DMS114 treated with DMSO at 0.1 percent for 48 hours (cell line): ENCODE results near the gene ZFHX2.
"Not testable (repeated sequence)": the region's sequence is repeated elsewhere in the genome, so short reads cannot be mapped to it uniquely, and the experiment has no call there.

Experiments used
- DNase-seq: peaks from one replicate; lab custom pipeline; 2025; ENCODE audit not compliant: unreplicated experiment; lab: John Stamatoyannopoulos, UW

ZFHX2 gene

GRCh38 chr14:23544511-23545447 is 6.8 kb downstream of the ZFHX2 start:
- DNase-seq = no peak

- DNase-seq = no peak
Measured at GRCh38 chr14:23543403-23543802, 8.2 kb downstream of the ZFHX2 start.

- DNase-seq = no peak
Measured at GRCh38 chr14:23542261-23542660, 9.3 kb downstream of the ZFHX2 start.

- no peak for DNase-seq
Measured at GRCh38 chr14:23540141-23540469, 11.5 kb downstream of the ZFHX2 start.

DNA sequence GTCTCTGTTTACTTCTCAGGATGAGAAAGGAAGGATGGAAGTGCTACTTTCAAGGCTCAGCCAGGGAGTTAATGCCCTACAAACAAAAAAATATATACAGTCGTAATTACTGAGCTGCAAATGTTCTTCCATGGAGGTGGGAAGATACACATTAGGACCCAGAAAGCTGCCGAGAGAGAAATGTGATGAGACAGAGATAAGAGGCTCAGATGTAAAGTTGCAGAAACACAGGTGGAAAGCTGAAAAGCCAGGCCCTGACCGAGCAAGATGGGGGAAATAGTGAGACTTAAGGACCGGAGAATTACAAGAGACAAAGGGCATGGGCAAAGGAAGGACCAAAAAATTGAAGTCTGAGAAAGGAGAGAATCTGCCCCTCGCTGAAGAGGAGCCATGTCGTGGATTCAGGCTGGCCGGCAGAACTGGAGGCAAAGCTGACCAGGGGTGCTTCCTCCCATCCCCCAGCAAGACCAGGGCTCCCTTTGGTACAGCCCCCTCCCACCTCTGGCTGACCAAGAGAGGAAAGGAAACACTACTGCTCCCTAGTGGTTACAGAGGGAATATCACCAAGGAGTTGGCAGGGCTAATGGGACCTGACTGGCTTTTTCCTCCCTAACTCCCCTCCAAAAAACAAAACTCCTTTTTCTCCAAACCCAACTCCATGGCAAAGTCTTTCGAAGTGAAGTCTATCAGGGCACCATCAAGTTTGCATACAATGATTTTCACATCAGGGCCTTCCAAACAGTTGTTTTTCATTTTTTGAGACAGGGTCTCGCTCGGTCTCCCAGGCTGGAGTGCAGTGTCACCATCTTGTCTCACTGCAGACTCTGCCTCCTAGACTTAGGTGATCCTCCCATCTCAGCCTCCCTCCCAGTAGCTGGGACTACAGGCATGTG is 12.1 kb downstream of the ZFHX2 start:
- DNase-seq = peak; percentile 24

DNA sequence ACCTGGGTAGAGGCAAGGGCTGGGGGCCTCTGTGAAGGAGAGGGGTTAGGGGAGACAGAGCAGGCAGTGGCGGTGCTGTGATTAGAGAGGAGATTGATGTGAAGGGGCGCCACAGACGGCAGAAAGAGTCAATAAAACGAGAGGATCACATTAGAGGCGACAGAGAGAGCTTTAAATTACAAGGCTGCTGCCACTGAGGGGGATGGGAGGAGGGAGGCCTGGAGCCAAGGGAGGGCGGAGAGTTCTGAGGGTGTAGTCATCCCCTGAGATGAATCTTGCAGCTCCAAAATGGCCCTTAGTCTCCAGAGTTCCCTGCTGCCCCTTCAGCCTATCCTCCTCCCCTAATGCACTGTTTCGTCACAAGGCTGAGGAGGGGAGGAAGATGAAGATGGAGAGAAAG is 12.8 kb downstream of the ZFHX2 start:
- DNase-seq = no peak

DNA sequence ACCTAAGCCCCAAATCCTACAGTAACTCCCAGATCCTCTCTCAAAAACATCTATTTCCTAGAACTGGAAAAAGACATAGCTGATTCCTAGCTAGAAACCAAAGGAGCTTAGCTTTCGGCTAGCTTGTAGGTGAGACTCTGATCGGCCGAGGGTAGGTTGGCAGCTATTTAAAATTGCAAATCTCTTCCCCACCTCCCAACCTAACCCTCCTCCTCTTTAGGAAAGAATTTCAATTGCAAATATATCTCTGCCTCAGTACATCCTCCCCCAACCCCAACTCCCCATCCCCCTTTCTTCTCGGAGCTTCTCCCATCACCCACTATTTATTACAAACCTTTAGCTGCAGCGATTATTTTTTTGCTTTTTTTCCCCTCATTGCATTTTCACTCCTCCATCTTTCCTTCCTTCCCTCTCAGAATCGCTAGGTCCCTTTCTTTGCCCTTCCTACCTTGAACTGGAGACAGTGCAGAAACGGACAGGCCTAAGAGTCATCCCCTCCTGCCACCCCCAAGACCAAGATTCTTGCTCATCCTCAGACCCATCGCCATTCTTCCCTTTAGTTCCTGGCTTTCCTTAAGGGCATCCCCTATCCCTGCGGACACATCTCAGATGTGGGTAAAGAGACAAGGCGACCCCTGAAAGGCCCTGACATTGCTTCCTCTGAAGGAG is 13.4 kb downstream of the ZFHX2 start:
- DNase-seq = no peak

- no peak for DNase-seq
Measured at GRCh38 chr14:23537351-23538049, 14.1 kb downstream of the ZFHX2 start.

GRCh38 chr14:23536906-23537305 is 14.7 kb downstream of the ZFHX2 start:
- DNase-seq = not testable (repeated sequence)

GRCh38 chr14:23536494-23536893 is 15.1 kb downstream of the ZFHX2 start:
- no peak for DNase-seq

GRCh38 chr14:23535943-23536342 is 15.6 kb downstream of the ZFHX2 start:
- no peak for DNase-seq

DNA sequence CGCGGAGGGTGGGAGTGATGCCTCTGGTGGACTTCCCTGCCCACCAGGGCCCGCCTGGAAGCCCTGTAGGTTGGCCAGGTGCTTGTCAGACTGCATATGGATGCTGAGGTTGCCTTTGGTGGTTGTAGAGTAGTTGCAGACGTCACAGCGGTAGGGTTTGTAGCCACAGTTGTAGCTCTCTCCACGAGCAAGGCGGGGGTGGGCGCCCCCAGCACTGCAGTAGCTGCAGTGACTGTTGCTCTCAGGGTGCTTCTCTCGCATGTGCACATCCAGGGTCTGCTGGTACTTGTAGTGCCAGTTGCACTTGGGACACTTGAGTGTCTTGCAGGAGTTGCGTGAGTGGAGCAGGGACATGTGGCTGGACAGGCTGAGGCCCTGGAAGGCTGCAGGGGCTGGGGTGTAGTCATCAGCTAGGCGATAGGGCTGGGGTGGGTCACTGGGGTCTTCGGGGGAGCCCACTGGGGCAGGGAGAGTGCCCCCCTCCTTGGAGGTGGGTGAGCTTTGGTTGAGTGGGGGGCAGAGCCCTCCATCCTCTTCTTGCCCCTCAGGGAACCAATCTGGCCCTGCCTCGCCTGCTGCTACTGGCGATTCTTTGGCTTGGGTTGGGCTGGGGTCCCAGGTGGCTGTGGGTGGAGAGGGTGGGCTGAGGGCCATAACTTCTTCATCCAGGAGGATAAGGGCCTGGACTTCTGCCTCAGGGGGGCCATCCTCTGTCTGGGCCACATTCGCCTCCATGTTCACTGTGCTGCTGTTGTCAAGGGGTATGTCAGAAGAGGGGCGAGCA is 17.7 kb downstream of the ZFHX2 start:
- DNase-seq = no peak

- DNase-seq = no peak
Measured at GRCh38 chr14:23532658-23533057, 18.9 kb downstream of the ZFHX2 start.

GRCh38 chr14:23531391-23531790 is 20.2 kb downstream of the ZFHX2 start:
- no peak for DNase-seq

DNA sequence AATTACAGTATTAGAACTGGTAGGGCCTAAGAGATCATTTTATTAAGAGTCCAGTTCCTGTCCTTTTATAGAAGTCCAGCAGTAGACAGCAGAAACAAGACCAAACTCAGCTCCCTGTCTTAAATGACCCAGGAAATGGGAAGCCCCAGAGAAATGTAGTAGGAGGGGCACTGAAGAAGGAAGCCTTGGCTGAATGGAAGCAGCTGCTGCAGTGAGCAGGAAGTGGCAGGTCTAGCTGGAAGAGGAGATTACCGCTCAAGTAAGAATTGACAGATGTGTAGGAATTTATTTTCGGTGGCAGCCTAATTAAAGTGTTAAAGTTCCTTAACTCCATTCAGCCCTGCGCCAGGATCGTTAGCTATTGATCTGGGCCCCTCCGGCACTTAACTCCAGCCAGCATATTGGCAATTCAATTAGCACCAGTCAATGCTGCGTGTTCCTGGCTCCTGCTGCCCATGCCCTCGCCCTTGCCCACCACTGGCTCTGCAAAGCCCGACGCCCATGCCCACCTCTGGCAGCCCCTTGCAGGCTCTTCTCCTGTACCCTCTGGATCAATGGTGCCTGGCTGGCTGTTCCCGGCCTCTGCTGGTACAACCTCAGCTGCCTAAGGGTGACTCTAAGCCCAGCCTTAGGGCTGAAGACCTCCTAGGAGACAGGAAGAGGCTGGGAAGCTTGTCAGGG is 21.1 kb downstream of the ZFHX2 start:
- no peak for DNase-seq

- DNase-seq = no peak
Measured at GRCh38 chr14:23529016-23529415, 22.5 kb downstream of the ZFHX2 start.

GRCh38 chr14:23528555-23528954 is 23.0 kb downstream of the ZFHX2 start:
- DNase-seq = no peak

GRCh38 chr14:23525611-23526010 is 26.0 kb downstream of the ZFHX2 start:
- DNase-seq = no peak

DNA sequence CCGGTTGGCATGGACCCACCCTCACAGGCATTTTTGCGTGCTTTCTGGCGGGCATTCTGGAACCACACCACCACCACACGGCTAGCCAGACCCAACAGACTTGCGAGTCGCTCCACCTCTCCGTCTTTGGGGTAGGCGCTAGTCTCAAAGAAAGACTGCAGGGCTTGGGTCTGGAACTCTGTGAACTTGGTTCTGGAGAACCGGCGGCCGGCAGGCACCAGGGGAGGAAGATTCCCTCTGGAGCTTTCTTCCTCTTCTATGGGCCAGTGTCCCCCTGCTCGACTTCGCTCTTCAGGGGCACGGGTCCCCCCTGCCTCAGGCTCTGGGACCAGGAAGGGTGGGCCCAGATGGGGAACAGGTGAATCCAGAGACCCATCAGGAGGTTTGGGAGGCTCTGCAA is 26.6 kb downstream of the ZFHX2 start:
- no peak for DNase-seq
